Fibroblast of lung (primary cell): Measurements from ENCODE around the gene NEURL1B. TPM values are rescaled to one million over a fixed set of nuclear protein-coding genes. Genes with fewer than 3 reads are reported as not detected.

Source experiments
- DNase-seq, 2 donors: peaks; one replicate each; pipeline versions ENCODE4 v3.0.0 to v3.0.0-alpha.2; 2010; ENCODE audit warnings: low read depth in 2 of 2
- H2AFZ ChIP-seq: 2 replicates; pipeline ENCODE4 v1.5.1; 2012; ENCODE audit warnings: low read length, control low read depth, inconsistent platforms
- H3K27ac ChIP-seq: 2 replicates; pipeline ENCODE4 v1.5.1; 2011; ENCODE audit warnings: low read length, control low read depth; ENCODE audit not compliant: insufficient read depth
- H3K27me3 ChIP-seq: 2 replicates; pipeline ENCODE4 v1.5.1; 2011; ENCODE audit warnings: mild to moderate bottlenecking, low read length; ENCODE audit not compliant: control insufficient read depth, insufficient read depth
- H3K36me3 ChIP-seq: 2 replicates; pipeline ENCODE4 v1.5.1; 2011; ENCODE audit warnings: low read length; ENCODE audit not compliant: control insufficient read depth, insufficient read depth
- H3K4me1 ChIP-seq: 2 replicates; pipeline ENCODE4 v1.5.1; 2011; ENCODE audit warnings: low read length; ENCODE audit not compliant: control insufficient read depth, insufficient read depth; ENCODE audit errors: extremely low read depth
- H3K4me2 ChIP-seq: 2 replicates; pipeline ENCODE4 v1.5.1; 2011; ENCODE audit warnings: low read length, control low read depth; ENCODE audit not compliant: insufficient read depth; ENCODE audit errors: extremely low read depth
- H3K4me3 ChIP-seq, 4 experiments: fragments of 200-600 bp in 1 of 4; sonication (generic) in 1 of 4; replicated peaks in 1 of 4; 2 replicates each; pipeline ENCODE4 v1.5.1; 2011 to 2016; ENCODE audit warnings: low read length in 4 of 4, low read depth in 3 of 4, mild to moderate bottlenecking in 3 of 4, control low read depth in 2 of 4, inconsistent platforms in 1 of 4, mixed read lengths in 1 of 4; ENCODE audit not compliant: insufficient read depth in 1 of 4; ENCODE audit errors: control extremely low read depth in 1 of 4
- H3K79me2 ChIP-seq: 2 replicates; pipeline ENCODE4 v1.5.1; 2012; ENCODE audit warnings: mild to moderate bottlenecking, low read length, inconsistent platforms; ENCODE audit not compliant: control insufficient read depth, insufficient read depth
- H3K9ac ChIP-seq: 2 replicates; pipeline ENCODE4 v1.5.1; 2011; ENCODE audit warnings: mild to moderate bottlenecking, low read length, control low read depth; ENCODE audit not compliant: insufficient read depth
- H3K9me3 ChIP-seq: 2 replicates; pipeline ENCODE4 v1.5.1; 2012; ENCODE audit warnings: low read depth, low read length; ENCODE audit not compliant: control insufficient read depth, insufficient read depth
- H4K20me1 ChIP-seq: 2 replicates; pipeline ENCODE4 v1.5.1; 2011; ENCODE audit warnings: low read length; ENCODE audit not compliant: control insufficient read depth, insufficient read depth; ENCODE audit errors: extremely low read depth
- EZH2 ChIP-seq: IDR thresholded peaks from 2 replicates; pipeline ENCODE4 v1.5.1; 2012; ENCODE audit warnings: low read length, control low read depth, mild to moderate bottlenecking; ENCODE audit errors: missing control alignments
- polyA plus RNA-seq, 2 donors: library from polyadenylated mRNA; depleted of rRNA in 1 of 2; stranded (reverse) in 1 of 2; unstranded in 1 of 2; fragments of >200 nt; gene quantifications; 2 replicates each; pipeline ENCODE4 v1.2.1, GENCODE V29; 2011 to 2012; ENCODE audit warnings: missing spikeins in 1 of 2
- total RNA-seq: library from RNA; depleted of rRNA; stranded (reverse); fragments of >200 nt; gene quantifications from 2 replicates; pipeline ENCODE4 v1.2.1, GENCODE V29; 2014
- TF ChIP-seq, protein P1 (sequence below), 2 donors: IDR thresholded peaks in 1 of 2; conservative IDR thresholded peaks in 1 of 2; 1 replicate in 1 of 2; 2 replicates in 1 of 2; pipeline ENCODE4 v1.5.1; 2011 to 2012; ENCODE audit warnings: low read length in 2 of 2, control low read depth in 1 of 2, inconsistent platforms in 1 of 2, low read depth in 1 of 2, mild to moderate bottlenecking in 1 of 2

NEURL1B gene
- total and polyA plus RNA-seq, 2 donors (not counting 1 experiment from before 2014, with no cell fraction given) = 5.0 to 6.1 TPM

DNA sequence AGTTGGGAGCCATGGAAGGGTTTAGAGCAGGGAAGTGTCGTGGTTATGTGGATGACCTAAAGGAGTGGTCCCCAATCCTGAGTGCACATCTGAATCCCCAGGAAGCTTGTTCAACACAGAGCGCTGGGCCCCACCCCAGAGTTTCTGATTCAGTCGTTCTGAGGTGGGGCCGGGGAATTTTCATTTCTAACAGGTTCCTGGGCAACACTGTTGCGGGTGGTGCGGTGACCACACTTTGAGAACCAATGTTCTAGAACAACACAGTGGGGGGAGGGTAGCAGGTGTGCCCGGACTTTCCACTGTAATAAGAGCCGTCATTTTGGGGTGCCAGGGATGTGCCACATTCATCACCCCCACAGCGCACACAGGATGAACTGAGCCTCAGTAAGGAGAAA is 90.6 kb downstream of the NEURL1B start:
- no peaks in the 10 kb centered on the region for H4K20me1 ChIP-seq
- no peaks in the 10 kb centered on the region for H3K9me3 ChIP-seq
- no peak overlapping the region for H3K4me2 ChIP-seq
- no peak for DNase-seq
- no peaks in the 10 kb centered on the region for H3K27me3 ChIP-seq
- TF ChIP-seq, protein P1, sequence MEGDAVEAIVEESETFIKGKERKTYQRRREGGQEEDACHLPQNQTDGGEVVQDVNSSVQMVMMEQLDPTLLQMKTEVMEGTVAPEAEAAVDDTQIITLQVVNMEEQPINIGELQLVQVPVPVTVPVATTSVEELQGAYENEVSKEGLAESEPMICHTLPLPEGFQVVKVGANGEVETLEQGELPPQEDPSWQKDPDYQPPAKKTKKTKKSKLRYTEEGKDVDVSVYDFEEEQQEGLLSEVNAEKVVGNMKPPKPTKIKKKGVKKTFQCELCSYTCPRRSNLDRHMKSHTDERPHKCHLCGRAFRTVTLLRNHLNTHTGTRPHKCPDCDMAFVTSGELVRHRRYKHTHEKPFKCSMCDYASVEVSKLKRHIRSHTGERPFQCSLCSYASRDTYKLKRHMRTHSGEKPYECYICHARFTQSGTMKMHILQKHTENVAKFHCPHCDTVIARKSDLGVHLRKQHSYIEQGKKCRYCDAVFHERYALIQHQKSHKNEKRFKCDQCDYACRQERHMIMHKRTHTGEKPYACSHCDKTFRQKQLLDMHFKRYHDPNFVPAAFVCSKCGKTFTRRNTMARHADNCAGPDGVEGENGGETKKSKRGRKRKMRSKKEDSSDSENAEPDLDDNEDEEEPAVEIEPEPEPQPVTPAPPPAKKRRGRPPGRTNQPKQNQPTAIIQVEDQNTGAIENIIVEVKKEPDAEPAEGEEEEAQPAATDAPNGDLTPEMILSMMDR (conservative IDR thresholded peaks at IDR 0.05 in 1 of 2, IDR thresholded peaks at IDR 0.05 in 1 of 2; ENCODE audit: low read depth in 1 of 2, low read length in 2 of 2) = no peak
- no peak for TF ChIP-seq EZH2
- no peak overlapping the region for H3K9ac ChIP-seq
- peaks cover 23% of the 10 kb centered on the region for H3K4me1 ChIP-seq
- H3K4me3 ChIP-seq = no peak overlapping the region
- H3K36me3 ChIP-seq = no peaks in the 10 kb centered on the region
- H3K79me2 ChIP-seq = no peaks in the 10 kb centered on the region
- H3K27ac ChIP-seq = no peak overlapping the region
- H2AFZ ChIP-seq = no peak overlapping the region

DNA sequence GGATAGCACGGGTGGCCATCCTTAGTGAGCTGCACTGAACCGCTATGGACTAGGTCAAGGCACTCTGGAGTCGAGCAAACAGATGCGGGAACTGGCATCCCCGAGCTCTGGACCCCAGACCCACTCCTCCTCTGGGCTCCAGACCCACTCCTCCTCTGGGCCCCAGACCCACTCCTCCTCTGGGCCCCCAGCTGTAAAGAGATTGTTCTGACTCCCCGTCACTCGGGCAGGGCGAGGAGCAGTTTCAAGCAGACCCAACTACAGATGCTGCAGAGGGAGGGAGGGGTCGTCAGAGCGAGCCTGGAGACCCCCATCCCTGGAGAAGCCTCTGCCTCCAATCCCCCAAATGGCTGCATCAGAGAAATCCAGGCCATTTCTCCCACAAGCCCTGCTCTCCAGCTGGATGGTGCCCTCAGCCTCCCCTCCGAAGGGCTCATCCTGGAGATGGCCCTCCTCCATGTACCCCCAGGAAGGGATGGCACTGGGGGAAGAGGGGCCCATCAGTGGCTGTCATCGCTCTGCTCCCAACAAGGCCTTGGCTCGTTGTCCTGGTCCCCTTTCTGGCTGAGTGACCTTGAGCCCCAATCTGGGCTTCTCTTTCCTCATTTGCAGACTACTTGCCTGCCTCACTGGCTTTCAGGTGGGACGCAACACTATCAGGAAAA is 91.3 kb downstream of the NEURL1B start:
- Histone ChIP-seq H3K36me3 (no peaks in the 10 kb centered on the region), H3K9me3 (no peaks in the 10 kb centered on the region), H3K27ac (peak overlapping the region; percentile 100), H3K27me3 (no peaks in the 10 kb centered on the region), H2AFZ (no peak overlapping the region), H3K4me2 (peak overlapping the region; percentile 11), H3K9ac (peak overlapping the region; percentile 50), H4K20me1 (no peaks in the 10 kb centered on the region), H3K79me2 (no peaks in the 10 kb centered on the region), H3K4me3 (no peak overlapping the region), H3K4me1 (peaks cover 23% of the 10 kb centered on the region)
- no peak for DNase-seq
- no peak for TF ChIP-seq EZH2
- TF ChIP-seq, protein P1 (conservative IDR thresholded peaks at IDR 0.05 in 1 of 2, IDR thresholded peaks at IDR 0.05 in 1 of 2; ENCODE audit: low read depth in 1 of 2, low read length in 2 of 2) = no peak

DNA sequence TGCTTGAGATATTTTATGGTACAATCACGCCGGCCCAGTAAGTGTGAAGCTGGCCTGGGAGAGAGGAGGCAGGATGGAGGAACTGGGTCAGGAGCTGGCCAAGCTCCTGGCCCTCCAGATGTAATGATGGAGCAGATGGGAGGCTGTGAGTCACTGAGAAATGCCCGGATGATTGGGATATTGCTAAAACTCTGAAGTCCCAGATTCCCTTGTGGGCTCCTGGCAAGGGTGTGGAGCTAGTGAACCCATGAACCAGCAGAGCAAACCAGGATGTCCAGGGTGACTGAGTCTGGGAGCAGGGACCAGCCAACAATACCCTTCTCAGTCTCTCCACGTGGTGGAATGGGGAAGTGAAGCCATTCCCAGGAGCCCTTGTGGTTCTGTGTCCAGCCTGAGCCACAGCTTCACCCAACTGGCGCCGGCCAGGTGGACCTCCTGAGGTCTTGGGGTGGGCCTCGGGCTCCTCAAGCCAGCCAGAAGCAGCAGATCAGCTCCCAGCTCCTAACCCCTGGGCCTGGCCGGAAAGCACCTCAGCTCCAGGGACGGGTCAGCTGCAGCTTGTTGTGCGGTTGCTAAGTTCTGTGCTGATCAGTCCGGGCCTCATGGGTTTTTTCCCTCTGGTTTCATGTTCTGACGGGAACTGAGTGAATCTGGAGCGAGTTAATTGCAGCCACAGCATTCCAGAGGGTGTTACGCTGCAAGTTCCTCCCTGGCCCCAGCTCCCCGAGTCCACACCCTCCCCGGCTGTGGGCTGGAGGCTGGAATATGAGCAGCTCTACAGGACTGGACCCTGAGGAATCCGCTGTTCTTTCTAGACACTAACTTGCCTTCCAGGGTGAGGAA is 92.3 kb downstream of the NEURL1B start:
- Histone ChIP-seq H3K79me2 (no peaks in the 10 kb centered on the region), H2AFZ (no peak overlapping the region), H3K9ac (peak overlapping the region; percentile 92), H3K4me1 (peaks cover 23% of the 10 kb centered on the region), H3K27ac (peak overlapping the region; percentile 100), H3K9me3 (no peaks in the 10 kb centered on the region), H3K27me3 (no peaks in the 10 kb centered on the region), H3K4me2 (peak overlapping the region; percentile 75), H4K20me1 (no peaks in the 10 kb centered on the region), H3K4me3 (peak overlapping the region in 2 of 4 experiments; percentile 9 to 38), H3K36me3 (no peaks in the 10 kb centered on the region)
- TF ChIP-seq EZH2 = no peak
- TF ChIP-seq, protein P1 (conservative IDR thresholded peaks at IDR 0.05 in 1 of 2, IDR thresholded peaks at IDR 0.05 in 1 of 2; ENCODE audit: low read depth in 1 of 2, low read length in 2 of 2) = no peak
- peak; percentile 94 to 98 for DNase-seq
